GM12878 (cell line): Measurements from ENCODE around the gene RRP36.

Source experiments
- CBFB ChIP-seq: IDR thresholded peaks from 2 replicates; pipeline ENCODE4 v1.6.1; 2016; ENCODE audit warnings: antibody characterized with exemption, low read depth
- CUX1 ChIP-seq: IDR thresholded peaks from 2 replicates; pipeline ENCODE4 v1.6.1; 2012; ENCODE audit warnings: improper control_type of control experiment, low read depth, low read length; ENCODE audit not compliant: insufficient replicate concordance
- EP300 ChIP-seq, 2 experiments: fragments of 150-350 bp in 1 of 2; IDR thresholded peaks; 2 replicates each; pipeline ENCODE4 v1.6.1; 2011 to 2012; ENCODE audit warnings: low read depth in 2 of 2, low read length in 2 of 2, borderline replicate concordance in 1 of 2, improper control_type of control experiment in 1 of 2, inconsistent platforms in 1 of 2; ENCODE audit not compliant: control insufficient read depth in 1 of 2
- KDM1A ChIP-seq: fragments of 200-600 bp; sonication (generic); IDR thresholded peaks from 2 replicates; pipeline ENCODE4 v1.6.1; 2016; ENCODE audit warnings: borderline replicate concordance
- MEF2A ChIP-seq: IDR thresholded peaks from 2 replicates; pipeline ENCODE4 v1.6.1; 2011; ENCODE audit warnings: low read depth, mild to moderate bottlenecking, low read length, moderate library complexity; ENCODE audit not compliant: insufficient read depth
- MEF2B ChIP-seq: fragments of 450-650 bp; IDR thresholded peaks from 2 replicates; pipeline ENCODE4 v1.6.1; 2018; ENCODE audit warnings: mild to moderate bottlenecking, moderate library complexity; ENCODE audit not compliant: partially characterized antibody, poor library complexity, severe bottlenecking
- MXI1 ChIP-seq: fragments of 150-350 bp; IDR thresholded peaks from 2 replicates; pipeline ENCODE4 v1.6.1; 2011; ENCODE audit warnings: low read depth, mild to moderate bottlenecking, inconsistent platforms, low read length, improper control_type of control experiment
- POLR2A ChIP-seq: IDR thresholded peaks from 2 replicates; pipeline ENCODE4 v1.6.1; 2011; ENCODE audit warnings: low read depth, mild to moderate bottlenecking, low read length
- POLR2AphosphoS5 ChIP-seq: IDR thresholded peaks from 2 replicates; pipeline ENCODE4 v1.6.1; 2011; ENCODE audit warnings: mild to moderate bottlenecking, low read length, inconsistent platforms
- TAF1 ChIP-seq: IDR thresholded peaks from 2 replicates; pipeline ENCODE4 v1.6.1; 2011; ENCODE audit warnings: mild to moderate bottlenecking, low read depth, low read length, borderline replicate concordance
- TCF7 ChIP-seq: IDR thresholded peaks from 2 replicates; pipeline ENCODE4 v1.6.1; 2014; ENCODE audit warnings: antibody characterized with exemption, borderline replicate concordance
- TF ChIP-seq, protein P1 (sequence below): fragments of 450-650 bp; formaldehyde crosslinking; IDR thresholded peaks from 2 replicates; pipeline ENCODE4 v1.4.0; 2022; ENCODE audit warnings: mild to moderate bottlenecking, moderate library complexity
- TF ChIP-seq, protein P2 (sequence below), 3 experiments: IDR thresholded peaks in 2 of 3; conservative IDR thresholded peaks in 1 of 3; 2 replicates each; pipeline ENCODE4 v1.5.1; 2011; ENCODE audit warnings: low read depth in 3 of 3, low read length in 3 of 3, mild to moderate bottlenecking in 3 of 3, control low read depth in 2 of 3, moderate library complexity in 2 of 3, inconsistent platforms in 1 of 3, mixed read lengths in 1 of 3; ENCODE audit not compliant: control insufficient read depth in 2 of 3, insufficient read depth in 1 of 3; ENCODE audit errors: extremely low read depth in 1 of 3

GRCh38 chr6:43077333-43077809, 55.9 kb downstream of the RRP36 start:
- TF ChIP-seq MEF2B (no peak), MXI1 (no peak), MEF2A (no peak), CBFB (no peak), TAF1 (no peak), TCF7 (no peak), POLR2A (no peak), KDM1A (no peak), POLR2AphosphoS5 (no peak), EP300 (IDR thresholded peaks at IDR 0.05; ENCODE audit: borderline replicate concordance in 1 of 2, control insufficient read depth in 1 of 2, low read depth in 2 of 2, low read length in 2 of 2) (no peak), CUX1 (no peak)
- TF ChIP-seq, protein P1, sequence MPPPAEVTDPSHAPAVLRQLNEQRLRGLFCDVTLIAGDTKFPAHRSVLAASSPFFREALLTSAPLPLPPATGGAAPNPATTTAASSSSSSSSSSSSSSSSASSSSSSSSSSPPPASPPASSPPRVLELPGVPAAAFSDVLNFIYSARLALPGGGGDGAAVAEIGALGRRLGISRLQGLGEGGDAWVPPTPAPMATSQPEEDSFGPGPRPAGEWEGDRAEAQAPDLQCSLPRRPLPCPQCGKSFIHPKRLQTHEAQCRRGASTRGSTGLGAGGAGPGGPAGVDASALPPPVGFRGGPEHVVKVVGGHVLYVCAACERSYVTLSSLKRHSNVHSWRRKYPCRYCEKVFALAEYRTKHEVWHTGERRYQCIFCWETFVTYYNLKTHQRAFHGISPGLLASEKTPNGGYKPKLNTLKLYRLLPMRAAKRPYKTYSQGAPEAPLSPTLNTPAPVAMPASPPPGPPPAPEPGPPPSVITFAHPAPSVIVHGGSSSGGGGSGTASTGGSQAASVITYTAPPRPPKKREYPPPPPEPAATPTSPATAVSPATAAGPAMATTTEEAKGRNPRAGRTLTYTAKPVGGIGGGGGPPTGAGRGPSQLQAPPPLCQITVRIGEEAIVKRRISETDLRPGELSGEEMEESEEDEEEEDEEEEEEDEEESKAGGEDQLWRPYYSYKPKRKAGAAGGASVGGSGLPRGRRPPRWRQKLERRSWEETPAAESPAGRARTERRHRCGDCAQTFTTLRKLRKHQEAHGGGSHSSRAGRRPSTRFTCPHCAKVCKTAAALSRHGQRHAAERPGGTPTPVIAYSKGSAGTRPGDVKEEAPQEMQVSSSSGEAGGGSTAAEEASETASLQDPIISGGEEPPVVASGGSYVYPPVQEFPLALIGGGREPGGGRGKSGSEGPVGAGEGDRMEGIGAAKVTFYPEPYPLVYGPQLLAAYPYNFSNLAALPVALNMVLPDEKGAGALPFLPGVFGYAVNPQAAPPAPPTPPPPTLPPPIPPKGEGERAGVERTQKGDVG (CRISPR knock-in tag), result no peak
- TF ChIP-seq, protein P2, sequence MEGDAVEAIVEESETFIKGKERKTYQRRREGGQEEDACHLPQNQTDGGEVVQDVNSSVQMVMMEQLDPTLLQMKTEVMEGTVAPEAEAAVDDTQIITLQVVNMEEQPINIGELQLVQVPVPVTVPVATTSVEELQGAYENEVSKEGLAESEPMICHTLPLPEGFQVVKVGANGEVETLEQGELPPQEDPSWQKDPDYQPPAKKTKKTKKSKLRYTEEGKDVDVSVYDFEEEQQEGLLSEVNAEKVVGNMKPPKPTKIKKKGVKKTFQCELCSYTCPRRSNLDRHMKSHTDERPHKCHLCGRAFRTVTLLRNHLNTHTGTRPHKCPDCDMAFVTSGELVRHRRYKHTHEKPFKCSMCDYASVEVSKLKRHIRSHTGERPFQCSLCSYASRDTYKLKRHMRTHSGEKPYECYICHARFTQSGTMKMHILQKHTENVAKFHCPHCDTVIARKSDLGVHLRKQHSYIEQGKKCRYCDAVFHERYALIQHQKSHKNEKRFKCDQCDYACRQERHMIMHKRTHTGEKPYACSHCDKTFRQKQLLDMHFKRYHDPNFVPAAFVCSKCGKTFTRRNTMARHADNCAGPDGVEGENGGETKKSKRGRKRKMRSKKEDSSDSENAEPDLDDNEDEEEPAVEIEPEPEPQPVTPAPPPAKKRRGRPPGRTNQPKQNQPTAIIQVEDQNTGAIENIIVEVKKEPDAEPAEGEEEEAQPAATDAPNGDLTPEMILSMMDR (IDR thresholded peaks at IDR 0.05 in 2 of 3, conservative IDR thresholded peaks at IDR 0.05 in 1 of 3; ENCODE audit: control insufficient read depth in 2 of 3, extremely low read depth in 1 of 3, insufficient read depth in 1 of 3, low read depth in 3 of 3, low read length in 3 of 3), result no peak
